Stimulated activated CD8-positive, alpha-beta memory T cell treated with anti-CD3 and anti-CD28 coated beads, Interleukin-2, amount 100 ng/mL, for 48 hours (primary cell): Measurements from ENCODE around the gene COL9A3.

ENCODE experiments used
- DNase-seq, 2 donors: peaks; one replicate each; pipeline ENCODE4 v3.0.0-alpha.2; 2020; ENCODE audit warnings: low read depth in 2 of 2

COL9A3 gene

DNA sequence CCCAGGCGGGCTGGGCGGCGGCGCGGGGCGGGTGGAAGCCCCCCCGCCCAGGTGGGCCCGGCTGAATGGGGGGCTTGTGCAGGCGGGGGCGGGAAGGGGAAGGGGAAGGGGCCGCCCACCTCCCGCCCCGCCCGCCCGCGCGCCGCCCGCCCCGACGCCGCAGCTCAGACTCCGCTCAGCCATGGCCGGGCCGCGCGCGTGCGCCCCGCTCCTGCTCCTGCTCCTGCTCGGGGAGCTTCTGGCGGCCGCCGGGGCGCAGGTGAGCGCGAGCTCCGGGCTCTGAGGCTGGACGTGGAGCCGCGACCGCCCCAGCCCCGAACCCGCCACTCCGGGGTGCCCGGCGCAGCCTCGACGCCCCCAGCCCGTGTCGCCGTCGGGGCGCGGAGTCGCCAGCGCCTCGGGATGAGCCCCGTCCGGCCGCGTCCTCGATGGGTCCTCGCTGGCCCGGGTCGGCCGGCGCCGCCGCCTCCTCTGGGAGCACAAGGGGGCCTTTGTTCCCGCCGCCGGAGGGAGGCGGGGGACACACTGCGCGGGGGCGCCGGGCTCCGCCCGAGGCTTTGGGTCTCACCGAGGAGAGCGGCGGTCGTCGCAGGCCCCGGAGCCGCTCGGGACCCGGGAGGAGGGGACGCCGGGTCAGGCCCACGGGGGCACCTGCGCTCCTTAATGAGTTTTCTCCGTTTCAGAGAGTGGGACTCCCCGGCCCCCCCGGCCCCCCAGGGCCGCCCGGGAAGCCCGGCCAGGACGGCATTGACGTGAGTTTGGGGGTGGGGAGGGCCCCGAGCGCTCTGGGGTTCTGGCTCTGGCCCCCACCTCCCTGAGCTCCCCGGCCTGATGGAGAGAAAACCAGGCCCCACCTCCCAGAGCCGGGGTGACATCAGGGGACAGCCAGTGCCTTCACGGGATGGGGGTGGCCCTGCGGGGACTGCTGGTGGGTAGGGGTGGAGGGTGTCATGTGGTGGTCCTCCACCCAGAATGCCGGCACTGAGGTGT lies at the start of gene COL9A3:
TSS of gene COL9A3 (plus strand) at position 167 of the 990 bp plus-strand sequence. CDS start at position 182, 15 bp downstream.
- no peak for DNase-seq

- DNase-seq, result no peak
Observed at GRCh38 chr20:62768234-62768546, 48.7 kb upstream of the COL9A3 start.

- DNase-seq, result no peak
Observed at GRCh38 chr20:62768551-62769287, 48.1 kb upstream of the COL9A3 start.

DNA sequence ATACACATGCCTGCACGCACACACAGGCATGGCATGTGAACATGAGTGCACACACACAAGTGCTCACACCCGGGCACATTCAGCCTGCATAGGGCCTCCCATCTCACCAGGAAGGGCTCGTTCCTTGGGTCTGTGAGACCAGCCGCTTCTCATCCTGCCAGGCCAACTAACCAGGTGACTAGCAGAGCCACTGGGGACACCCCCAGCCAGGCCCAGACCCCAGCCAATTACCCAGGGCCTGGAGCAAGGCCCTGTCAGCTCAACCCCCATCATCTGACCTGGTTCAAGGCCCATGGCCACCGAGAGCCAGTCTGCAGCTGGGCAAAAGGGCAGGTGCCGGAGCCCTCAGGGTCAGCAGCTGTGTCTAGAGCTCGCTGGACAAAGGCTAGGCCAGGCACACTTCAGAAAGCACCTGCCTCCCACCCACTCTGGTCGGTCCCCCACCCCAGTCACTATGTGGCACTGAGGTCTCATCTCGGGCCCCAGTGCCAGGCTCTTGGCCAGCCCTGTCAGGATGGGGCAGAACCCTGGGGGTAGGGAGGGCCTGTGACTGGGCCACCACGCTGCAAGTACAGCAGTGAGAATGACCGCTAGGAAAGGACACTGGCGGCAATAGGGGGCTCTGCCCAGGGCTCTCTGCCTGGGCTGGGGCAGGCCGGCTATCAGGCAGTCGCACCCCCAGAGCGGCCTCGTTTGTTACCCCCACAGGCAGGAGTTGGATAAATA lies 47.3 kb upstream of the COL9A3 start:
- DNase-seq, result no peak

- no peak for DNase-seq
Observed at GRCh38 chr20:62770111-62770910, 46.5 kb upstream of the COL9A3 start.

- no peak for DNase-seq
Observed at GRCh38 chr20:62770916-62771315, 45.9 kb upstream of the COL9A3 start.

DNA sequence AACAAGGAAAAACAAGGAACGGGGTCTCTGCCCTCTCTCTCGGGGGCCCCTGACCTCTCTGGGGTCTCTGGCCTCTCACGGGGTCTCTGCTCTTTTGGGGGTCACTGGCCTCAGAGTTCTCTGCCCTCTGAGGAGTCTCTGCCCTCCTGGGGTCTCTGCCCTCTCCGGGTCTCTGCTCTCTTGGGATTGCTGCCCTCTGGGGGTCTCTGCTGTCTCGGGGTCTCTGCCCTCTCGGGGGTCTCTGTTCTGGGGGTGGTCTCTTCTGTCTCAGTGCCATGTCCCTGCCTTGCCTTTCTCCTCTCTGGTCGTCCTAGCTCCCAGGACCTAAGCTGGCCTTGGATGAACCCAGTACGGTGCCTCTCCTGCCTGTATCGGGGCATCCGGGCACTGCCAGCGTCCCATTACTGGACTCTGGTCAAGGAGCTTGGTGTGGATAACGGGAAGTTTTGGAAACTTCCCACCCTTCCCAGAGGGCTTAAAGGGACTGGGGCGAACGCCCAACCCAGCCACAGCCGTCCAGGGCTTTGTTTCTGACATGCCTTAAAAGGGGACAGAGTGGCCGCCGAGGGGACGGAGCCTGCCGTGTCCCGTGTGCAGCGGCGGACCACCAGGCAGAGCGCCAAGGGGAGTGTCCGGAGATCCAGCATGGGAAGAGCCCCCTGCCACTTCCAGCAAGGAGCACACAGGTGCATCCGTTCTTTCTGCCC lies 45.3 kb upstream of the COL9A3 start:
- no peak for DNase-seq

DNA sequence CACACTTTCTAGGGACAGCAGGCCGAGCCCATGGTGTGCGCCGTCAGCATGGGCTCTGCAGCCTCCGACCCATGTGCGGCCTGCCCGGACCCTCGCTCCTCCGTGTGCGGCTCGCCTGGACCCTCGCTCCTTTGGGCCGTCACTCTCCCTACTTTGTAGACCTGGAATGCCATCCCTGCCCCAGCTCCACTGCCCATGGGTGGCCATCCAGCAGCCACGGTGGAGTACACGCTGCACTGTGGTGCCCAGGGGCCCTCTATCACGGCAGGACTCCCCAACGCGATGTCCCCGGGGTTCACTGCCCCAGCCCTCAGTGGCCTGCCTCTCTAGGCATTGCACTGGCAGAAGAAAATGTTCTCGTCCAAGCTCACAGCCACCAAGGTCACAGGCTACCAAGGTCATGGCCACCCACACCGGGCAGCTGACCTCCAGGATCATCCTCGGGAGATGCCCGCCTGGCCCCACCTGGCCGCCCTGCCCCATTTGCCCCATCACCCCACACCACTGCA lies 44.7 kb upstream of the COL9A3 start:
- no peak for DNase-seq

- DNase-seq, result no peak
Observed at GRCh38 chr20:62772619-62772989, 44.2 kb upstream of the COL9A3 start.

DNA sequence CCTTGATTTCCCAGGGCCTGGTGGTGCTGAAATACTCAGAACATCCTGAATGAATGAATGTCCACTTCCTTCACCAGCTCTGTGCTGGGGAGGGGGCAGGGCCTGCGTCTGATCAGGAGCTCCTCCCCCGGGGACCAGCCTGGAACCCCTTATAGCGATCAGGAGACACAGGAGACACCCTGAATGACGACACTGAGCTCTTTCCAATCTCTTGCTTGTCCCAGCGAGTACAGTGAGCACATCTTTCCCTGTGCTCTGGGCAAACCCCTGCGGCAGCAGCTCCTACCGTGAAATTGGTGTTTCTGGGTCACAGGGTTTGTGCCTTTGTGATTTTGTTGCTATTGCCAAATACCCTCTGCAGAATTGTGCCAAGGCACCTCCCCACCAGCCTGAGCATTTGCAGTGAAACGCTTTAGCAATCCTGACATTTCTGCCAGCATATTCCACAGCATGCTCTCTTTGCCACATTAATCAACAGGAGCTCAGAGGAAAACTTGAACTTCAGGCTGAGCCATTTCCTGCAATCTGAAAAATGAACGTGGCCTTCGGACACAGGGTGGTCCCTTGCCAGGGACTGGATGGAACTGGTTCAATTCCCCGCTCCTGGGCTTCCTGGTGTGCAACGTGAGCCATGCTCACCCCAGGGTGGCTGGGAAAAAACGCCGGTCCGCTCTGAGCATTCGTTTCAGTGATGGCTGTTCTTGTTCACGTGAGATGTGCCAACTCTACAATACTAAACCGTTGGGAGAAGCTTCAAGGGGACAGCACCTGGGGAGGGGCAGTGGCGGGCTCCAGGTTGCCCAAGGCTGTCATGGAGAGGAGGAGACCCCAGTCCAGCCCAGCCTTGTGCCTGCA lies 43.6 kb upstream of the COL9A3 start:
- no peak for DNase-seq

DNA sequence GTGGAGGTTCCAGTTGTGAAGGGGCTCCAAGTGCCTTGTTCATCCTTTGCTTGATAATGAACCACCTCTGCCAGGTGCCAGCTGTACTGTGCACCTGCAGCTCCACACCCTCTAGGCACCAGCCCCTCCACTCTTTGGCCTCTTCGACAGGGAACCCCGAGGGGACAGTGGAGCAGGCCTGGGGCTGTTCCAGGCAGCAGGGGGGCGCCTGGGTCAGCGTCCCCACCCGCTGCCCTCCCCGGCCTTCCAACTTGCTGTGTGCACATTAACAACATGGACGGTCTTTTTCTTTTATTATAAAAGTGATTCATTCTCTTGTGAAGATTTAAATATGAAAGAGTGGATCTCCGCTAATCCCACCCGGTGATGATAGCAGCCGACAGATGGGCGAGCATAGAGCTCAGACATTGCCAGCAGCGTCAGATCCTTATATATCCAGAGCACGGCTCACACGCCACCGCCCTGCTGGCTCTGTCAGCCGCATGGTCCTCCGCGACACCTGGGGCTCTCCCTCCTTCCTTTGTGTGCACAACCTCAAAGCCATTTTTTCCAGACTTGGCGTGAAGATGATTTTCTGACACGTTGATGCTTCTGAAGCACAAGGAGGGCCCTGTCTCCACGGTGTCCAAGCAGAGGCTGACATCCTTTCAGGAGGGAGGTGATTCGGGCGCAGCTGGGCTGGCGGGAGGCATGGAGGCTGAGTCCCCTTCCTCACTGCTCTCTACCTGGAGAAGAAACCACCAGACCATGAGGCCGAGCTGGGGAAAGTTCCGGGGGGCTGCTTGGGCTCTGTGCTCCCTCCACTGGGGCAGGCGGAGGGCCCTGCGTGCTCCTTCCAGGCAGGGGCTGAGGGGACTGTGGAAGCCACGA lies 42.8 kb upstream of the COL9A3 start:
- DNase-seq, result no peak

- DNase-seq, result no peak
Observed at GRCh38 chr20:62774762-62775161, 42.1 kb upstream of the COL9A3 start.

- DNase-seq, result no peak
Observed at GRCh38 chr20:62775206-62775605, 41.6 kb upstream of the COL9A3 start.

DNA sequence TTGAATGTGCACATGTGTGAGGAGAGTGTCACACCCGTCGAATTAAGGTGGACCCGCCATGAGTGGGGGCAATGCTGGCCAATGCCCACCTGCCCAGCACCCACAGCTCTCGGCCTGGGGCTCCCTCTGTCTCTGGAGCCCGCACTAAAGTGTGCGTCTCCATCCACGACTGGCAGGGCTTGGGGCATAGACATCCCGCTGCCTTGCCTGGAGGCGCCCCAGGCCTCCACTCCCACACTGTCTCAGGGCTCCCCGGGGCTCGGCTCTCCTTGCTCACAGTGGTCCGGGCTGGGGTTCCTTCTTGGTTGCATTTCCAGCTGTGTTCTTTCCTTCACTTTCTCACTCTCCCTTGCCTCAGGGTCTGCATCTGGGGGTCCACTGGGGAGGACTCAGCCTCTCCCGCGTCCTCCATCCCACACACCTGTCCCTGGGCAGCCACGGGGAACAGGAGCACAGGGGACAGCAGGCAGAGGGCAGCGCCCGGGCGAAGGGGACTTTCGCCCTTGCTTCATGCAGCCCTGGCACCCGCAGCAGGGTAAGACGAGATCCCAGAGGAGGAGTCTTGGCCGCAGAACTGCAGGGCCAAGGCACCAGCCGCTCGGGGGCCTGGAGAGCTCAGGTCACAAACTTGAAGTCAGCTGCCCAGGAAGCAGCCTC lies 40.7 kb upstream of the COL9A3 start:
- no peak for DNase-seq

- DNase-seq, result peak; percentile 45 to 50
Observed at GRCh38 chr20:62776692-62777527, 39.9 kb upstream of the COL9A3 start.

- no peak for DNase-seq
Observed at GRCh38 chr20:62777528-62777830, 39.4 kb upstream of the COL9A3 start.

- no peak for DNase-seq
Observed at GRCh38 chr20:62778058-62778457, 38.8 kb upstream of the COL9A3 start.
